HG03025 (cell line): ENCODE measurements around the gene CEL.
"Not testable (repeated sequence)": the region's sequence is repeated elsewhere in the genome, so short reads cannot be mapped to it uniquely, and the experiment has no call there.

ENCODE experiments used
- ATAC-seq: cut with Tn5 transposase; IDR thresholded peaks from one replicate; pipeline ENCODE4 v1.9.1; 2021; ENCODE audit warnings: mild to moderate bottlenecking, moderate library complexity; ENCODE audit not compliant: unreplicated experiment, low FRiP score

Gene CEL

DNA sequence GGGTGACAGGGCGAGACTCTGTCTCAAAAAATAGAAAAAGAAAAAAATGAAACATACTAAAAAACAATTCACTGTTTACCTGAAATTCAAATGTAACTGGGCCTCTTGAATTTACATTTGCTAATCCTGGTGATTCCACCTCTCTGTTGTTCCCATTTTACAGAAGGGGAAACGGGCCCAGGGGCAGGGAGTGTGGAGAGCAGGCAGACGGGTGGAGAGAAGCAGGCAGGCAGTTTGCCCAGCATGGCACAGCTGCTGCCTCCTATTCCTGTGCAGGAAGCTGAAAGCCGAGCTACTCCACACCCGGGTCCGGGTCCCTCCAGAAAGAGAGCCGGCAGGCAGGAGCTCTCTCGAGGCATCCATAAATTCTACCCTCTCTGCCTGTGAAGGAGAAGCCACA is 788 bp downstream of the CEL start:
- not testable (repeated sequence) for ATAC-seq

- no peak for ATAC-seq
Measured at GRCh38 chr9:133063159-133063499, 1.3 kb downstream of the CEL start.

DNA sequence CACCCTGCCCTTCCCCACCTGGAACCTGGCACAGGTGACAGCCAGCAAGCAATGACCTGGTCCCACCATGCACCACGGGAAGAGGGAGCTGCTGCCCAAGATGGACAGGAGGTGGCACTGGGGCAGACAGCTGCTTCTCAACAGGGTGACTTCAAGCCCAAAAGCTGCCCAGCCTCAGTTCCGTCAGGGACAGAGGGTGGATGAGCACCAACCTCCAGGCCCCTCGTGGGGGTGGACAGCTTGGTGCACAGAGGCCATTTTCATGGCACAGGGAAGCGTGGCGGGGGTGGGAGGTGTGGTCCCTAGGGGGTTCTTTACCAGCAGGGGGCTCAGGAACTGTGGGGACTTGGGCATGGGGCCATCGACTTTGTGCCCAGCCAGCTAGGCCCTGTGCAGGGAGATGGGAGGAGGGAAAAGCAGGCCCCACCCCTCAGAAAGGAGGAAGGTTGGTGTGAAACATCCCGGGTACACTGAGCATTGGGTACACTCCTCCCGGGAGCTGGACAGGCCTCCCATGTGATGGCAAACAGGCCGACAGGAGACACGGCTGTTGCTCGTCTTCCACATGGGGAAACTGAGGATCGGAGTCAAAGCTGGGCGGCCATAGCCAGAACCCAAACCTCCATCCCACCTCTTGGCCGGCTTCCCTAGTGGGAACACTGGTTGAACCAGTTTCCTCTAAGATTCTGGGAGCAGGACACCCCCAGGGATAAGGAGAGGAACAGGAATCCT is 1.9 kb downstream of the CEL start:
- no peak for ATAC-seq

- ATAC-seq, result no peak
Measured at GRCh38 chr9:133064241-133065069, 2.7 kb downstream of the CEL start.

DNA sequence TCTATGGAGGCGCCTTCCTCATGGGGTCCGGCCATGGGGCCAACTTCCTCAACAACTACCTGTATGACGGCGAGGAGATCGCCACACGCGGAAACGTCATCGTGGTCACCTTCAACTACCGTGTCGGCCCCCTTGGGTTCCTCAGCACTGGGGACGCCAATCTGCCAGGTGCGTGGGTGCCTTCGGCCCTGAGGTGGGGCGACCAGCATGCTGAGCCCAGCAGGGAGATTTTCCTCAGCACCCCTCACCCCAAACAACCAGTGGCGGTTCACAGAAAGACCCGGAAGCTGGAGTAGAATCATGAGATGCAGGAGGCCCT is 3.2 kb downstream of the CEL start:
- no peak for ATAC-seq

DNA sequence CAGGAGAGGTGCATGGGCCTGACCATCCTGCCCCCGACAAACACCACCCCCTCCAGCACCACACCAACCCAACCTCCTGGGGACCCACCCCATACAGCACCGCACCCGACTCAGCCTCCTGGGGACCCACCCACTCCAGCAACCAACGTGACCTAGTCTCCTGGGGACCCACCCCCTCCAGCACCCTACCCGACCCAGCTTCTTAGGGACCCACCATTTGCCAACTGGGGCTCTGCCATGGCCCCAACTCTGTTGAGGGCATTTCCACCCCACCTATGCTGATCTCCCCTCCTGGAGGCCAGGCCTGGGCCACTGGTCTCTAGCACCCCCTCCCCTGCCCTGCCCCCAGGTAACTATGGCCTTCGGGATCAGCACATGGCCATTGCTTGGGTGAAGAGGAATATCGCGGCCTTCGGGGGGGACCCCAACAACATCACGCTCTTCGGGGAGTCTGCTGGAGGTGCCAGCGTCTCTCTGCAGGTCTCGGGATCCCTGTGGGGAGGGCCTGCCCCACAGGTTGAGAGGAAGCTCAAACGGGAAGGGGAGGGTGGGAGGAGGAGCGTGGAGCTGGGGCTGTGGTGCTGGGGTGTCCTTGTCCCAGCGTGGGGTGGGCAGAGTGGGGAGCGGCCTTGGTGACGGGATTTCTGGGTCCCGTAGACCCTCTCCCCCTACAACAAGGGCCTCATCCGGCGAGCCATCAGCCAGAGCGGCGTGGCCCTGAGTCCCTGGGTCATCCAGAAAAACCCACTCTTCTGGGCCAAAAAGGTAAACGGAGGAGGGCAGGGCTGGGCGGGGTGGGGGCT is 4.6 kb downstream of the CEL start:
- no peak for ATAC-seq

DNA sequence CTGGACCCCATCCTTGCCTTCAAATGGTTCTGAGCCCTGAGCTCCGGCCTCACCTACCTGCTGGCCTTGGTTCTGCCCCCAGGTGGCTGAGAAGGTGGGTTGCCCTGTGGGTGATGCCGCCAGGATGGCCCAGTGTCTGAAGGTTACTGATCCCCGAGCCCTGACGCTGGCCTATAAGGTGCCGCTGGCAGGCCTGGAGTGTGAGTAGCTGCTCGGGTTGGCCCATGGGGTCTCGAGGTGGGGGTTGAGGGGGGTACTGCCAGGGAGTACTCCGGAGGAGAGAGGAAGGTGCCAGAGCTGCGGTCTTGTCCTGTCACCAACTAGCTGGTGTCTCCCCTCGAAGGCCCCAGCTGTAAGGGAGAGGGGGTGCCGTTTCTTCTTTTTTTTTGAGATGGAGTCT is 5.2 kb downstream of the CEL start:
- ATAC-seq, result no peak

DNA sequence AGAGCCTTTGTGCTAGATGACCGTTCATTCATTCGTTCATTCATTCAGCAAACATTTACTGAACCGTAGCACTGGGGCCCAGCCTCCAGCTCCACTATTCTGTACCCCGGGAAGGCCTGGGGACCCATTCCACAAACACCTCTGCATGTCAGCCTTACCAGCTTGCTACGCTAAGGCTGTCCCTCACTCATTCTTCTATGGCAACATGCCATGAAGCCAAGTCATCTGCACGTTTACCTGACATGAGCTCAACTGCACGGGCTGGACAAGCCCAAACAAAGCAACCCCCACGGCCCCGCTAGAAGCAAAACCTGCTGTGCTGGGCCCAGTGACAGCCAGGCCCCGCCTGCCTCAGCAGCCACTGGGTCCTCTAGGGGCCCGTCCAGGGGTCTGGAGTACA is 6.0 kb downstream of the CEL start:
- ATAC-seq, result no peak

DNA sequence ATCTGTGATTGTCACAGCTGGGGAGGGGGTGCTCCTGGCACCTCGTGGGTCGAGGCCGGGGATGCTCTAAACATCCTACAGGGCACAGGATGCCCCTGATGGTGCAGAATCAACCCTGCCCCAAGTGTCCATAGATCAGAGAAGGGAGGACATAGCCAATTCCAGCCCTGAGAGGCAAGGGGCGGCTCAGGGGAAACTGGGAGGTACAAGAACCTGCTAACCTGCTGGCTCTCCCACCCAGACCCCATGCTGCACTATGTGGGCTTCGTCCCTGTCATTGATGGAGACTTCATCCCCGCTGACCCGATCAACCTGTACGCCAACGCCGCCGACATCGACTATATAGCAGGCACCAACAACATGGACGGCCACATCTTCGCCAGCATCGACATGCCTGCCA is 6.7 kb downstream of the CEL start:
- not testable (repeated sequence) for ATAC-seq

- ATAC-seq, result not testable (repeated sequence)
Measured at GRCh38 chr9:133070500-133070961, 8.8 kb downstream of the CEL start.

DNA sequence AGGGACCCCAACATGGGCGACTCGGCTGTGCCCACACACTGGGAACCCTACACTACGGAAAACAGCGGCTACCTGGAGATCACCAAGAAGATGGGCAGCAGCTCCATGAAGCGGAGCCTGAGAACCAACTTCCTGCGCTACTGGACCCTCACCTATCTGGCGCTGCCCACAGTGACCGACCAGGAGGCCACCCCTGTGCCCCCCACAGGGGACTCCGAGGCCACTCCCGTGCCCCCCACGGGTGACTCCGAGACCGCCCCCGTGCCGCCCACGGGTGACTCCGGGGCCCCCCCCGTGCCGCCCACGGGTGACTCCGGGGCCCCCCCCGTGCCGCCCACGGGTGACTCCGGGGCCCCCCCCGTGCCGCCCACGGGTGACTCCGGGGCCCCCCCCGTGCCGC is 9.2 kb downstream of the CEL start:
- not testable (repeated sequence) for ATAC-seq

DNA sequence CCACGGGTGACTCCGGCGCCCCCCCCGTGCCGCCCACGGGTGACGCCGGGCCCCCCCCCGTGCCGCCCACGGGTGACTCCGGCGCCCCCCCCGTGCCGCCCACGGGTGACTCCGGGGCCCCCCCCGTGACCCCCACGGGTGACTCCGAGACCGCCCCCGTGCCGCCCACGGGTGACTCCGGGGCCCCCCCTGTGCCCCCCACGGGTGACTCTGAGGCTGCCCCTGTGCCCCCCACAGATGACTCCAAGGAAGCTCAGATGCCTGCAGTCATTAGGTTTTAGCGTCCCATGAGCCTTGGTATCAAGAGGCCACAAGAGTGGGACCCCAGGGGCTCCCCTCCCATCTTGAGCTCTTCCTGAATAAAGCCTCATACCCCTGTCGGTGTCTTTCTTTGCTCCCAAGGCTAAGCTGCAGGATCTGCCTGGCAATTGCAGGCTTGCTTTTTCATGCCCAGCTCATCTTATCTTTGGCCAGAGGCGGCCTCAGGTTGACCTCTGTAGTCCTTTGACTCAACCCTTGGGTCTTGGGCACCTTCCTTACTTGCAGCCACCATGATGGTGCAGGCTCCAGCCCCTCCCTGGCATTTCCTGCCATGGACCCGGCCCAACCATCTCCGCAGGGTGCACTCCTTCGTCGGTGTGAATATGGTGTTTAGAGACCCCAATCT is 9.8 kb downstream of the CEL start:
- no peak for ATAC-seq

DNA sequence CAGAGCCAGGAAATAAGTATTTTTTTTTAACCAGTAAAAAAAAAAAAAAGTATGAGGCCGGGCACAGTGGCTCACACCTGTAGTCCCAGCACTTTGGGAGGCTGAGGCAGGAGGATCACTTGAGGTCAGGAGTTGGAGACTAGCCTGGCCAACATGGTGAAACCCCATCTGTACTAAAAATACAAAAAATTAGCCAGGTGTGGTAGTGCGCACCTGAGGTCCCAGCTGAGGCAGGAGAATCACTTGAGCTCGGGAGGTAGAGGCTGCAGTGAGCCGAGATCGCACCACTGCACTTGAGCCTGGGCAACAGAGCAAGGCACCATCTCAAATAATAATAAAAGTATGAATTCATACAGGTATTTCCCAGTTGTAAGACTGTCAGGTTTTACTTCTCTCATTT is 10.4 kb downstream of the CEL start:
- not testable (repeated sequence) for ATAC-seq

GRCh38 chr9:133073086-133074014 is 11.6 kb downstream of the CEL start:
- ATAC-seq, result no peak

DNA sequence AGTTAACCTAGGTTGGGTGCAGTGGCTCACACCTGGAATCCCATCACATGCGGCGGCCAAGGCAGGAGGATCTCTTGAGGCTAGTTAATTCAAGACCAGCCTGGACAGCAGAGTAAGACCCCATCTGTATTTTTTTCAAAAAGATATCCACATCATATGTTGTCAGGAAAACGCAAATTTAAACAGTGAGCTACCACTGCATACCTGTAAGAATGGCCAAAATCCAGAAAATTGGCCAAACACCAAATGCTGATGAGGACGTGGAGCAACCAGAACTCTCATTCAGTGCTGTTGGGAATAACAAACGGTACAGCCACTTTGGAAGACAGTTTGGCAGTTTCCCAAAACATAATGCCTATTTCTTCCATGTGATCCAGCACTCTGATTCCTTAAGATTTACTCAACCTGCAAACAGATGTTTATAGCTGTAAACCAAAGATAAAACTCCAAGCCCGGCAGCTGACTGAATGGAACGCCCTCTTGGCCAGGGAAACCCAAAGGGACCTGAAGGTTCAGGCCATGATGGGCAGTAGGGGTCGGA is 12.4 kb downstream of the CEL start:
- no peak for ATAC-seq

GRCh38 chr9:133075925-133076630 is 14.3 kb downstream of the CEL start:
- no peak for ATAC-seq

- ATAC-seq, result no peak
Measured at GRCh38 chr9:133076691-133077090, 14.9 kb downstream of the CEL start.

DNA sequence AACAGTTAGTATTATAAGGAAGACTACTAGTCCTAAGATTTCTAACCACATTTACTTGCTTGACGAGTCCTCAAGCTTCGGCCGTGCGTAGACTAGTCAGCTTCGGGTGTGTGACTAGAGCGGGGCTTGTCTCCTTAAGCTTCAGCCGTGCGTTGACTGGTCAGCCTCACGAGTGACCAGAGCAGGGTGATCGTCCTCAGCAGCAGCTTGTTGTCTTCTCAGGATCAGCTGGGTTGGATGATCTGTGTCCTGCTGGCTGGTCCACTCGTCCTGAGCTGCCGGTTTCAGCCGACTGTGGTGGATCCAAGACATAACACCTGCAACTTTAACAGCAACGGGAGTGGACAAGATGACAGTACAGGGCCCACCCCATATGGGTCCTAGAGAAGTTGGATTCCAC is 16.7 kb downstream of the CEL start:
- ATAC-seq, result no peak

DNA sequence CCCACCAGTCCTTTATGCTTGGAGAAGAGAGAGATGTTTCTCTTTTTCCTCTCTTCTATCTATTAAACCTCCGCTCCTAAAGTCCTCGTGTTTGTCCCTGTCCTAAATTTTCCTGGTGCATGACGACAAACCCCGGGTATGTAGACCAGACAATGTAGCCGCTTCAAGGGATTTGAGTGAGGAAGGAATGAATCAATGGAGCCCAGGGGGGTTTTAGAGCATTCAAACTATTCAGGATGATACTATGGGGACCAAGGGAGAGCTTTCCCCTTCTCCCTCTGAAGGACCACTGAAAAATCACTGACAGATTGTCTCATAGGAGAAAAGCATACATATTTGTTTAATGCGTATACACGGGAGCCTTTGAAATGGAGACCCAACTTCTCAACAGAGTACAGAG is 18.4 kb downstream of the CEL start:
- ATAC-seq, result no peak
